ENCODE data around the gene ALKBH6.
"Not testable (repeated sequence)": the region's sequence is repeated elsewhere in the genome, so short reads cannot be mapped to it uniquely, and the experiment has no call there.

Gene ALKBH6

GRCh38 chr19:35993923-35994598 lies 20.0 kb downstream of the ALKBH6 start:
- in situ Hi-C loops (cut with MboI; ENCODE audit: low sequenced_read_pairs): no loop called here

GRCh38 chr19:35992907-35993765 lies 20.9 kb downstream of the ALKBH6 start:
- in situ Hi-C loops (cut with MboI; ENCODE audit: low sequenced_read_pairs): no loop called here

- in situ Hi-C loops (cut with MboI; ENCODE audit: low sequenced_read_pairs): no loop called here
Observed at GRCh38 chr19:35991731-35992450, 22.1 kb downstream of the ALKBH6 start.

- in situ Hi-C loops (cut with MboI; ENCODE audit: low sequenced_read_pairs): no loop called here
Observed at GRCh38 chr19:35990771-35991730, 23.0 kb downstream of the ALKBH6 start.

GRCh38 chr19:35990156-35990555 lies 23.9 kb downstream of the ALKBH6 start:
- in situ Hi-C loops (cut with MboI; ENCODE audit: low sequenced_read_pairs): no loop called here

GRCh38 chr19:35988824-35989223 lies 25.2 kb downstream of the ALKBH6 start:
- in situ Hi-C loops (cut with MboI; ENCODE audit: low sequenced_read_pairs): no loop called here

GRCh38 chr19:35987571-35987896 lies 26.5 kb downstream of the ALKBH6 start:
- in situ Hi-C loops (cut with MboI; ENCODE audit: low sequenced_read_pairs): no loop called here

GRCh38 chr19:35986664-35987570 lies 27.1 kb downstream of the ALKBH6 start:
- in situ Hi-C loops (cut with MboI; ENCODE audit: low sequenced_read_pairs): no loop called here

GRCh38 chr19:35986111-35986510 lies 27.9 kb downstream of the ALKBH6 start:
- in situ Hi-C loops (cut with MboI; ENCODE audit: low sequenced_read_pairs): no loop called here

- in situ Hi-C loops (cut with MboI; ENCODE audit: low sequenced_read_pairs): no loop called here
Observed at GRCh38 chr19:35983177-35983576, 30.8 kb downstream of the ALKBH6 start.

GRCh38 chr19:35980997-35981396 lies 33.0 kb downstream of the ALKBH6 start:
- in situ Hi-C loops (cut with MboI; ENCODE audit: low sequenced_read_pairs): not testable (repeated sequence)

- in situ Hi-C loops (cut with MboI; ENCODE audit: low sequenced_read_pairs): no loop called here
Observed at GRCh38 chr19:35978832-35979365, 35.1 kb downstream of the ALKBH6 start.

GRCh38 chr19:35978271-35978670 lies 35.7 kb downstream of the ALKBH6 start:
- in situ Hi-C loops (cut with MboI; ENCODE audit: low sequenced_read_pairs): no loop called here

GRCh38 chr19:35977446-35978222 lies 36.4 kb downstream of the ALKBH6 start:
- in situ Hi-C loops (cut with MboI; ENCODE audit: low sequenced_read_pairs): no loop called here

- in situ Hi-C loops (cut with MboI; ENCODE audit: low sequenced_read_pairs): no loop called here
Observed at GRCh38 chr19:35975608-35976214, 38.3 kb downstream of the ALKBH6 start.

GRCh38 chr19:35973487-35973886 lies 40.5 kb downstream of the ALKBH6 start:
- in situ Hi-C loops (cut with MboI; ENCODE audit: low sequenced_read_pairs): no loop called here

GRCh38 chr19:35966771-35967170 lies 47.2 kb downstream of the ALKBH6 start:
- in situ Hi-C loops (cut with MboI; ENCODE audit: low sequenced_read_pairs): no loop called here

GRCh38 chr19:35963514-35963913 lies 50.5 kb downstream of the ALKBH6 start:
- in situ Hi-C loops (cut with MboI; ENCODE audit: low sequenced_read_pairs): no loop called here
